ENCODE measurements around the gene PRR5L.

The PRR5L gene

DNA sequence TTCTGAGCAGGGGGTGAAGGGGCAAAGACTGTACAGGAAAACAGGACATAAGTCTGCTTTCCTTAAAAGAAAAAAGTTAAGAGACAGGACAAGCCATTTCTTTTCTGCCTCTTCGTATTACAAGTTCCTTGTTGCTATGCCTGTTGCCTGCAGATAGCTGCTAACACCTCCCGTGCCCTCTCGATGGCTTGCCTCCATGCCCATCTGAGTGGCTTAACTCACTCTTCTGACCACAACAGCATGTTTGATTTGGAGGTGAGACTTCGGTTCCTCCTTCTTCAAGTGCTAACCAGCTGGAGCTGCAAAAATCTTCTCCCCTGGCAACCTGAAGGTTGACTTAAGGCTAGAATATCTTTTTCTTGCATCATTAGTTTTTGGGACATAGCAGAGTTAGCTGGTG is 103.1 kb downstream of the PRR5L start:
- Mint-ChIP-seq H3K27me3 (no peaks in the 10 kb centered on the region), H3K27ac (ENCODE audit: low read depth) (peak overlapping the region; percentile 67), H3K4me1 (peaks cover 58% of the 10 kb centered on the region), H3K9me3 (no peaks in the 10 kb centered on the region), H3K4me3 (peak overlapping the region; percentile 30), H3K36me3 (ENCODE audit: insufficient read depth) (peaks cover 82% of the 10 kb centered on the region)
- DNase-seq (ENCODE audit: low spot score in 2 of 2), result no peak
- ATAC-seq (replicated peaks; ENCODE audit: extremely low read depth, poor library complexity, severe bottlenecking), result peak; percentile 24

GRCh38 chr11:36399745-36400144 is 103.7 kb downstream of the PRR5L start:
- Mint-ChIP-seq H3K36me3 (ENCODE audit: insufficient read depth) (peaks cover 82% of the 10 kb centered on the region), H3K4me1 (peaks cover 53% of the 10 kb centered on the region), H3K27me3 (no peaks in the 10 kb centered on the region), H3K9me3 (no peaks in the 10 kb centered on the region), H3K27ac (ENCODE audit: low read depth) (peak overlapping the region; percentile 67), H3K4me3 (peak overlapping the region; percentile 30)
- DNase-seq (ENCODE audit: low spot score in 2 of 2) (no peak), ATAC-seq (replicated peaks; ENCODE audit: extremely low read depth, poor library complexity, severe bottlenecking) (no peak)

DNA sequence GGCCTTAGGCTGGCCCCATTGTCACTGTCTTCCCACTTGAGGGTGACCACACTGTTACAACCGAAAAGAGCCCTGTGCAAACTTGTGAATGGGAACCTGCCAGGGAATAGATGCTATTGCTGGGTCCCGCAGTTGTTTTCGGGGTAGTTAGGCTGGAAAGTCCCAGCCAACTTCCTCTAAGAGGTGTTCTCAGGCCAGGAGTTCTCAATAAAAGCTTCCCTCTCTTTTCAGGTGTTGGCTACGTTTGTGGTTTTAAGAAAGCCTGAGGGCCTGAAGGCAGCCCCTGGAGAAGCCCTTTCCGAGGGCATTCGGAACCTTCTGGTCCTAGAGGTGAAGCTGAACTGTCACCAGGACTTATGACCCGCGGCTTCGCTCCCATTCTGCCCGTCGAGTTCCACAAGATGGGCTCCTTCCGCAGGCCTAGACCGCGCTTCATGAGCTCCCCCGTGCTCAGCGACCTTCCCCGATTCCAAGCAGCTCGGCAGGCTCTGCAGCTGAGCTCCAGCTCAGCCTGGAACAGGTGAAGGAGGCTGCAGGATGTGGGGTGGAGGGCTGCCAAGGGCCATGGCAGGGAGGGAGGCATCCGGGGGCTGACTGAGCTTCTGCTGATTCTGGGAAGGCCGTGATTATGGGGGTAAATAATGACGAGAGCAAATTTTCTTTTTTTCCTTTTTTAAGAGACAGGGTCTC is 104.8 kb downstream of the PRR5L start:
- DNase-seq (ENCODE audit: low spot score in 2 of 2) (no peak), ATAC-seq (replicated peaks; ENCODE audit: extremely low read depth, poor library complexity, severe bottlenecking) (no peak)
- no peaks in the 10 kb centered on the region for H3K9me3 Mint-ChIP-seq
- peaks cover 79% of the 10 kb centered on the region for H3K36me3 Mint-ChIP-seq (ENCODE audit: insufficient read depth)
- H3K4me3 Mint-ChIP-seq, result peak overlapping the region; percentile 47
- peak overlapping the region; percentile 25 for H3K27ac Mint-ChIP-seq (ENCODE audit: low read depth)
- H3K27me3 Mint-ChIP-seq, result no peaks in the 10 kb centered on the region
- H3K4me1 Mint-ChIP-seq, result peaks cover 51% of the 10 kb centered on the region

DNA sequence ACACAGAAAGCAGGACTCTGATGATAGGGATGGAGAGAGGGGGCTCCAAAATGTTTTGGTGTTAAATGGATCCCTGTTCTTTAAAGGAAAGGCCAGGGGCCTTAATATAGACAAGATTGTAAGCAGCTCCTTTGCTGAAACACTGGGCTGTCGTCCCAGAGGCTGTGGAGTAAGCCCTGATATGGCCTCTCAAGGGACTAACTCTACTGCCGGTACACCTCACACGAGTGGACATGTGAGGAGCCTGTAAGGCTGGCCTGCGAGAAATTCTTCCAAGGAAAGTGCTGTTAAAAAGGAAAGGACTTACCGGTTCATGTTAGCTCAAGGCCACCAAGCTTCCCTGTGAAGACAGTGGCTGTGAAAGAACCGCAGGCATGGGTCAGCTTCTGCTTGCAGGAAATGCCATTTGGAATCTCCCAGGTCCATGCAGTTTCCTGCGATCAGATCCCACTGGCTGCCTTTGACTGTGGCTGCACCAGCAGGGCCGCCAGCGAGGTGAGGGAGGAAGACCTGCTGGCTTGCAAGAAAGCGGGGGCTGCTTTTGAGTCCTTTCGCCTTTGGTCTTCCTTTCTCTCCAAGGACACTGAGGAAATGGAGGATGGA is 106.6 kb downstream of the PRR5L start:
- peak overlapping the region; percentile 16 for H3K27ac Mint-ChIP-seq (ENCODE audit: low read depth)
- DNase-seq (ENCODE audit: low spot score in 2 of 2), result no peak
- H3K4me3 Mint-ChIP-seq, result no peak overlapping the region
- no peaks in the 10 kb centered on the region for H3K27me3 Mint-ChIP-seq
- H3K4me1 Mint-ChIP-seq, result peaks cover 61% of the 10 kb centered on the region
- H3K36me3 Mint-ChIP-seq (ENCODE audit: insufficient read depth), result peaks cover 77% of the 10 kb centered on the region
- ATAC-seq (replicated peaks; ENCODE audit: extremely low read depth, poor library complexity, severe bottlenecking), result no peak
- H3K9me3 Mint-ChIP-seq, result no peaks in the 10 kb centered on the region

DNA sequence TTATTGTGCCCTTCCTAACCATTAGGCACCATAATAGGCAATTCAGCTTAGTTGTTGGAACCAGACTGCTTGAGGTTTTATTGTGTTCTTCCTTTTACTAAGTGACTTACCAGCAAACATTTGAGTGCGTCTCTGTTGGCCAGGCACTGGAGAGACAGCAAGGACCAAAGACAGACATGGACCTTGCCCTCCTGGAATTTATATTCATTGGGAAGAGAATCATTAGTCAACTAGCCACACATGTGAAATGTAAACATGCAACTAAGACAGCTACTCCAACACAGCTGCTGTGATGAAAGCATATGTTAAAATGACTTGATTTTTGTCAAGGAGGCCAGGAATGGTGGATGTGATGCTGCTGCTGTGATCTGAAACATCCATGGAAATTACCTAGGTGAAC is 107.6 kb downstream of the PRR5L start:
- no peak for DNase-seq (ENCODE audit: low spot score in 2 of 2)
- Mint-ChIP-seq H3K27me3 (no peaks in the 10 kb centered on the region), H3K27ac (ENCODE audit: low read depth) (no peak overlapping the region), H3K4me3 (no peak overlapping the region), H3K4me1 (peaks cover 60% of the 10 kb centered on the region), H3K36me3 (ENCODE audit: insufficient read depth) (peaks cover 72% of the 10 kb centered on the region), H3K9me3 (no peaks in the 10 kb centered on the region)
- no peak for ATAC-seq (replicated peaks; ENCODE audit: extremely low read depth, poor library complexity, severe bottlenecking)

DNA sequence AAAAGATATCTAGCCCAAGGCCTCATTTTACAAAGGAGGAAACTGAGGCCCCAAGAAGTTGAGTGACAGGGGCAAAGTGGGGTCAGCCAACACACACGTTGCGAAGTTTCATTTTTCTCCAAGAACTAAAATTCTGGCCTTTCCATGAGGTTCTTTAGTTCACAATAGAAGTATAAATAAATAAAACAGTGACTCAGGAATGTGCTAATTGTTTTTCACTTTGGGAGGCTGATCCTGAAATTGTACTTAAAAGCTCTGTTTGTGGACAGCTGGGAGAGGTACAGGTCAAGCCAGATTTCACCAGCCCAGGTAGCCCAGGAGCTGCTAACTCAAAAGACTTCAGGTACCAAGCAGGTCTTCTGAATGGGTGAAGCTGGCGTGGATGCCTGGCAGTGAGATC is 108.7 kb downstream of the PRR5L start:
- Mint-ChIP-seq H3K9me3 (no peaks in the 10 kb centered on the region), H3K4me1 (peaks cover 60% of the 10 kb centered on the region), H3K27ac (ENCODE audit: low read depth) (no peak overlapping the region), H3K36me3 (ENCODE audit: insufficient read depth) (peaks cover 66% of the 10 kb centered on the region), H3K27me3 (no peaks in the 10 kb centered on the region), H3K4me3 (no peak overlapping the region)
- ATAC-seq (replicated peaks; ENCODE audit: extremely low read depth, poor library complexity, severe bottlenecking) (no peak), DNase-seq (ENCODE audit: low spot score in 2 of 2) (no peak)

DNA sequence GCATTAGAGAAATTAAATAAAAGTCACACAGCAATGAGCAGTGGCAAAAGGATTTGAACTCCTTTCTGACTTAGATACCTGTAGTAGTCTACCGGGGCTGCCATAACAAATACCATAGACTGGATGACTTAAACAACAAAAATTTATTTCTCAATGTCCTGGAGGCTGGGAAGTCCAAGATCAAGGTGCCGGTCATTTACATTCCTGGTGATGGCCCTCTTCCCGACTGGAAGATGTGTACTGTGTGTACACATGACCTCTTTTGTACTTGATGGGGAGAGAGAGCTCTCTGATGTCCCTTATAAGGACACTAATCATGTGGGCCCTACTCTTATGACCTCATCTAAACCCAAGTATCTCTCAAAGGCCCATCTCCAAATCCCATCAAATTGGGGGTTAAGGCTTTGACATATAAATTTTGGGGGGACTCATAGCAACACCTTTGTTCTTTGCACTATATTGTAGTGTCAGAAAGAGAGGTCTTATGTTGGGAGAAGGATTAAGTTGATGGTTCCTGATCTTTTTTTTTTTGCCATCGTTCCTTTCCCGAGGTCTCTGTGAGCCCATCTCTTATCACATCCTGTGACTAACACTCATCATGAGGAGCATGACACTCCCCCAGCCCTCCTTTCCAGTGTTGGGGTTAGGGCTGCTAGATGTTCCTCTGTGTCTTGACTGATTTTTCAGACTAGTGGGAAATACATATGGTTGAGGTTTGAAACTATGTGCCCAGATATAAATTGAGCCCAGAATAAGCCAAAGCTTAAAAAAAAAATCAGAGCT is 109.7 kb downstream of the PRR5L start:
- Mint-ChIP-seq H3K27ac (ENCODE audit: low read depth) (no peak overlapping the region), H3K4me3 (no peak overlapping the region), H3K4me1 (peaks cover 62% of the 10 kb centered on the region), H3K9me3 (no peaks in the 10 kb centered on the region), H3K36me3 (ENCODE audit: insufficient read depth) (peaks cover 62% of the 10 kb centered on the region), H3K27me3 (no peaks in the 10 kb centered on the region)
- DNase-seq (ENCODE audit: low spot score in 2 of 2) (no peak), ATAC-seq (replicated peaks; ENCODE audit: extremely low read depth, poor library complexity, severe bottlenecking) (no peak)

DNA sequence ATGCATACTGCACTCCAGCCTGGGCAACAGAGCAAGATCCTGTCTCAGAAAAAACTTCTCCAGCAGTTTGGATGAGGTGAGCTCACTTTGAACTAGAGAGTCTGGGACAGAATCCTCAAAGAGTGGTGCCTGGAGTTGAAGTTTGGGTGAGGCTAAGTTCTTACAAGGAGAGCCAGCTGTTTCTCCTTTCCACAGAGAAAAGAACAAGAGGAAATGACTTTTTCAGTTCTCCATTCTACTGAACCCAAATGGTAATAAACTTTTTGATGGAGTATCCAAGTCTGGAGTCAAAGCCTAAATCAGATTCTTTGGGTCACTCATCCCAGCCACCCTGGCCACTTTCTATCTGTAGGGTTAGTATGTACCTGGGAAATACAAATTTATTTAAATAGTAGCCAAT is 111.3 kb downstream of the PRR5L start:
- H3K4me1 Mint-ChIP-seq, result peaks cover 71% of the 10 kb centered on the region
- H3K4me3 Mint-ChIP-seq, result no peak overlapping the region
- no peaks in the 10 kb centered on the region for H3K27me3 Mint-ChIP-seq
- no peak for DNase-seq (ENCODE audit: low spot score in 2 of 2)
- peaks cover 52% of the 10 kb centered on the region for H3K36me3 Mint-ChIP-seq (ENCODE audit: insufficient read depth)
- no peaks in the 10 kb centered on the region for H3K9me3 Mint-ChIP-seq
- ATAC-seq (replicated peaks; ENCODE audit: extremely low read depth, poor library complexity, severe bottlenecking), result no peak
- no peak overlapping the region for H3K27ac Mint-ChIP-seq (ENCODE audit: low read depth)

DNA sequence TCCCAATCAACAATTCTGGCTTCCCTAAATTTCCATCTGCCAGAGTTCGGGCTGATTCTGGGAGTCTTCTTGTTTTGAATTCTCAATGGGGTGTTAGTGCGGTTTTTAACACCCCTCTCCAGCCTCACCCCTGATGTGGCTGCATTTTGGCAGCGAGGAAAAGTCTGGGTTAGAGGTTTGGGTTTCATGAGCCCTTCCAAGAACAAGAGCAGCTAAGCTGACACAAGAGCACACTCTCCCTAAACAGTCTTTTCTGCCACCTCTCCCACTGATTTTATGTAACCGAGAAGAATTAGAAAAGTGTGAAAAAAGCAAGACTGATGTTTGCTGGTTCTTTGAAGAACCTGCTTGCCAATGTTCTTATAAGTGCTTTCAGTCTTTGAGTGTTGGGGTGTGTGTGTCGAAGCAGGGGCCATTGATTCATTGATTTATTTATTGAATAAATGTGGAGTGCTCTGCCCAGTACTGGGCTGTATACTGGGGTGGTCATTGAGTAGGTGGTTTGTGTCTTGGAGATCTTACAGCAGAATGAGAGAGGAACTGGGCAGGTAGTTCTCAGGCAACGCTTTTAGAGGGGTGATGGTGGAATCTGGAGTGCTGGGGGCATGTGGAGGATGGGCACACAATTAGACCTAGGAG is 112.5 kb downstream of the PRR5L start:
- no peaks in the 10 kb centered on the region for H3K27me3 Mint-ChIP-seq
- H3K4me1 Mint-ChIP-seq, result peaks cover 75% of the 10 kb centered on the region
- no peak for DNase-seq (ENCODE audit: low spot score in 2 of 2)
- peak overlapping the region; percentile 97 for H3K27ac Mint-ChIP-seq (ENCODE audit: low read depth)
- H3K4me3 Mint-ChIP-seq, result peak overlapping the region; percentile 81
- H3K9me3 Mint-ChIP-seq, result no peaks in the 10 kb centered on the region
- ATAC-seq (replicated peaks; ENCODE audit: extremely low read depth, poor library complexity, severe bottlenecking), result peak; percentile 33
- peaks cover 45% of the 10 kb centered on the region for H3K36me3 Mint-ChIP-seq (ENCODE audit: insufficient read depth)

GRCh38 chr11:36409152-36409816 is 113.2 kb downstream of the PRR5L start:
- Mint-ChIP-seq H3K27me3 (no peaks in the 10 kb centered on the region), H3K36me3 (ENCODE audit: insufficient read depth) (peaks cover 40% of the 10 kb centered on the region), H3K9me3 (no peaks in the 10 kb centered on the region), H3K4me3 (peak overlapping the region; percentile 81), H3K4me1 (peaks cover 70% of the 10 kb centered on the region), H3K27ac (ENCODE audit: low read depth) (peak overlapping the region; percentile 97)
- no peak for DNase-seq (ENCODE audit: low spot score in 2 of 2)
- peak; percentile 61 for ATAC-seq (replicated peaks; ENCODE audit: extremely low read depth, poor library complexity, severe bottlenecking)

DNA sequence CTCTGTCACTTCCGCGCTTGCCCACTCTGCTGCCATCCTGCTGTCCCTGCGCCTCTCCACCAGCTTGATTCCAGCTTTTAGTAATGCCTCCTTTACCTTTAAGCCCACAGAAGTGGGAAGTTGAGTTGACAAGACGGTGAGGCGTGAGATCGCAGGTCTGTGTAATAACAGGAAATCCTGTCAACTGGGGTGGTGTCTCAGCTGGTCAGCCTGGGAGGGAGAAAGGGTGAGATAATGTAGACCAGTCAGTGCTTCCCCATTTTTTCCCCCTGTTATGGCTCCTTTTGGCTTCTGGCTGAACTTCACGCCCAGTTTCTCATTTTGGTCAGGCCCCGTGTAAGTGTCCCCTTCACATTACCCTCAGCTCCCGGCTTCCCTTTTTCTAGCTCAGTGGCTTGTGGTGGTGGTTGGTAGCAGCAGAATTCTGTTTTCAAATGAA is 115.1 kb downstream of the PRR5L start:
- Mint-ChIP-seq H3K4me3 (peak overlapping the region; percentile 81), H3K4me1 (peaks cover 78% of the 10 kb centered on the region), H3K27ac (ENCODE audit: low read depth) (peak overlapping the region; percentile 97), H3K36me3 (ENCODE audit: insufficient read depth) (peaks cover 34% of the 10 kb centered on the region), H3K27me3 (no peaks in the 10 kb centered on the region), H3K9me3 (no peaks in the 10 kb centered on the region)
- DNase-seq (ENCODE audit: low spot score in 2 of 2) (no peak), ATAC-seq (replicated peaks; ENCODE audit: extremely low read depth, poor library complexity, severe bottlenecking) (peak; percentile 52)

DNA sequence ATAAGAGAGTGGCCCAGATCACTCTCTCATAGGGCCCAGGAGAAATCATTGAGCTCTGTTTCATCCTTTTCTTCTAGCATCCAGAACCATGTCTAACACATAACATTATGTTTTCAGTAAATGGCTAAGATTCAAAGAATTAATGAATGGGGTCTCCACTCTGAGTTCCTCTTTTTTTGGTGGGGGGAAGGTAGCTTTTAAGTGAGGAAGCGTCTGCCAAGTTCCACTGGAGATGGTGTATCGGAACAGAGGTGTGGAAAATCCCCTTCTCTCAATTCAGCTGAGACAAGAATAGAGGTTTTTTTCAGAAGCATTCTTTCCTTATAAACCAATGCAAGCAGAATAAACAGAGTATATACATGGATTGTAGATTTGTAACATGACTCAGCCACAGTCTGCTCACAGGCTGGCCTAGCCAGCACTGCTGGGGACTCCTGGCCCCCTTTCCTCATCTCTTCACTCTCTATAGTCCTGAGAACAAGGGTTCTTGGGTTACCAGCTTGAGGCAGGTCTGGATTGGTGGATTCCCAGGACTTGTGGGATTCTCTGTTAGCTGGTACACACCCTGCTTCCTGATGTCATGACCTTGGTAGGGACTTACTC is 116.8 kb downstream of the PRR5L start:
- ATAC-seq (replicated peaks; ENCODE audit: extremely low read depth, poor library complexity, severe bottlenecking), result no peak
- Mint-ChIP-seq H3K27ac (ENCODE audit: low read depth) (peak overlapping the region; percentile 97), H3K36me3 (ENCODE audit: insufficient read depth) (peaks cover 35% of the 10 kb centered on the region), H3K4me3 (peak overlapping the region; percentile 46), H3K27me3 (no peaks in the 10 kb centered on the region), H3K9me3 (no peaks in the 10 kb centered on the region), H3K4me1 (peaks cover 85% of the 10 kb centered on the region)
- DNase-seq (ENCODE audit: low spot score in 2 of 2), result no peak
